T-helper 2 cell treated with Interferon-gamma antibody and Interleukin-4, amounts not matched to agents 100 ng/mL and 5 ng/mL, for 36 hours (primary cell): ENCODE results near the gene DYRK4. TPM values are rescaled to one million over a fixed set of nuclear protein-coding genes. Genes with fewer than 3 reads are reported as not detected.

Experiments
- intact Hi-C: fragments of 100-400 bp; cut with micrococcal nuclease; formaldehyde crosslinking; loops from one replicate; pipeline ENCODE4 v1.15.1; 2023
- total RNA-seq: library from RNA; stranded (reverse); gene quantifications from 2 replicates; pipeline ENCODE4 v1.2.3, GENCODE V29; 2022

DYRK4 gene
- total RNA-seq, 1 donor from 2014 or later, result 27.6 TPM

GRCh38 chr12:4610481-4610880 is 48.5 kb downstream of the DYRK4 start:
- intact Hi-C loops, result no loop called here

- intact Hi-C loops, result no loop called here
Measured at GRCh38 chr12:4615667-4616066, 53.7 kb downstream of the DYRK4 start.

- intact Hi-C loops, result no loop called here
Measured at GRCh38 chr12:4621511-4621910, 59.5 kb downstream of the DYRK4 start.

GRCh38 chr12:4626543-4626942 is 64.5 kb downstream of the DYRK4 start:
- intact Hi-C loops, result no loop called here

- intact Hi-C loops, result no loop called here
Measured at GRCh38 chr12:4628406-4628805, 66.4 kb downstream of the DYRK4 start.

GRCh38 chr12:4630262-4630661 is 68.3 kb downstream of the DYRK4 start:
- intact Hi-C loops, result no loop called here

- intact Hi-C loops, result no loop called here
Measured at GRCh38 chr12:4643747-4644146, 81.7 kb downstream of the DYRK4 start.

- intact Hi-C loops, result no loop called here
Measured at GRCh38 chr12:4645023-4645422, 83.0 kb downstream of the DYRK4 start.

GRCh38 chr12:4648104-4648500 is 86.1 kb downstream of the DYRK4 start:
- intact Hi-C loops, result no loop called here

- intact Hi-C loops, result loop anchor here (1.0 kb wide), 3 partner anchors 44 to 181 kb away; partner anchors contain the start of gene RAD51AP1
Measured at GRCh38 chr12:4648501-4649357, 86.7 kb downstream of the DYRK4 start, which contains the start of the genes AKAP3 and NDUFA9. TSS of gene AKAP3 (minus strand) at chr12:4649051. CDS start at chr12:4638196, 10,855 bp downstream. TSS of gene NDUFA9 (plus strand) at chr12:4649114. CDS start at chr12:4649127, 13 bp downstream.

GRCh38 chr12:4649358-4649661 is 87.3 kb downstream of the DYRK4 start:
- intact Hi-C loops, result loop anchor here (1.0 kb wide), 3 partner anchors 45 to 180 kb away; partner anchors contain the start of gene RAD51AP1

GRCh38 chr12:4653257-4653656 is 91.2 kb downstream of the DYRK4 start:
- intact Hi-C loops, result no loop called here

- intact Hi-C loops, result no loop called here
Measured at GRCh38 chr12:4653691-4654090, 91.7 kb downstream of the DYRK4 start.

Other genes starting within 250 kb of the DYRK4 start
- gene TIGAR, start 241.0 kb upstream of the DYRK4 start, total RNA-seq, result 7.8 and 11.0 TPM in 2 replicates
- not detected in 2 replicates for gene FGF23, start 182.5 kb upstream of the DYRK4 start, total RNA-seq
- not detected in 2 replicates for gene FGF6, start 116.4 kb upstream of the DYRK4 start, total RNA-seq
- gene RAD51AP1, start 23.3 kb upstream of the DYRK4 start, total RNA-seq, result 39.6 and 43.4 TPM in 2 replicates
- 0.93 and 1.4 TPM in 2 replicates for gene AKAP3, start 86.8 kb downstream of the DYRK4 start, total RNA-seq
- 110 and 129 TPM in 2 replicates for gene NDUFA9, start 86.9 kb downstream of the DYRK4 start, total RNA-seq
- gene GALNT8, start 158.2 kb downstream of the DYRK4 start, total RNA-seq, result 2.1 and 2.9 TPM in 2 replicates